Inferior parietal cortex (tissue), 1 donor: Measurements from ENCODE around the gene RNF113A.
A peak's percentile ranks its signal among the peaks of the same experiment; 100 is the strongest.
"Not testable (repeated sequence)": the region's sequence is repeated elsewhere in the genome, so short reads cannot be mapped to it uniquely, and the experiment has no call there.

Experiments
- DNase-seq: peaks from one replicate; pipeline ENCODE4 v3.0.0-alpha.2; 2016; ENCODE audit errors: extremely low spot score

RNF113A gene

GRCh38 chrX:119871599-119872395 lies at the start of gene RNF113A, which contains the start of gene NDUFA1:
Gene RNF113A, minus strand, starts transcription at chrX:119871733. Its CDS starts 120 bp downstream, at chrX:119871613.
Gene NDUFA1, plus strand, starts transcription at chrX:119871832. Its CDS starts 80 bp downstream, at chrX:119871912.
- DNase-seq, result peak; percentile 83

GRCh38 chrX:119919835-119920585 lies 48.5 kb upstream of the RNF113A start:
- no peak for DNase-seq

- no peak for DNase-seq
Observed at GRCh38 chrX:119917877-119918276, 46.3 kb upstream of the RNF113A start.

GRCh38 chrX:119916310-119916709 lies 44.8 kb upstream of the RNF113A start:
- DNase-seq, result no peak

- no peak for DNase-seq
Observed at GRCh38 chrX:119900976-119901375, 29.4 kb upstream of the RNF113A start.

GRCh38 chrX:119899125-119899524 lies 27.6 kb upstream of the RNF113A start:
- no peak for DNase-seq

- no peak for DNase-seq
Observed at GRCh38 chrX:119895843-119896326, 24.4 kb upstream of the RNF113A start, which contains the start of gene AKAP14. Gene AKAP14, plus strand, starts transcription at chrX:119895893. Its CDS starts 7,331 bp downstream, at chrX:119903224.

GRCh38 chrX:119891961-119892692 lies 20.6 kb upstream of the RNF113A start:
- not testable (repeated sequence) for DNase-seq

GRCh38 chrX:119890626-119891025 lies 19.1 kb upstream of the RNF113A start:
- not testable (repeated sequence) for DNase-seq

GRCh38 chrX:119887721-119888425 lies 16.3 kb upstream of the RNF113A start:
- no peak for DNase-seq

- DNase-seq, result peak; percentile 6
Observed at GRCh38 chrX:119885554-119886428, 14.3 kb upstream of the RNF113A start.

GRCh38 chrX:119880552-119881437 lies 9.3 kb upstream of the RNF113A start:
- DNase-seq, result peak; percentile 13

GRCh38 chrX:119880076-119880475 lies 8.5 kb upstream of the RNF113A start:
- DNase-seq, result no peak

GRCh38 chrX:119878740-119879139 lies 7.2 kb upstream of the RNF113A start:
- DNase-seq, result no peak

GRCh38 chrX:119871245-119871598 lies 311 bp downstream of the RNF113A start:
- DNase-seq, result no peak

GRCh38 chrX:119870626-119871131 lies 854 bp downstream of the RNF113A start:
- peak; percentile 9 for DNase-seq

- no peak for DNase-seq
Observed at GRCh38 chrX:119853444-119853843, 18.1 kb downstream of the RNF113A start.

GRCh38 chrX:119852382-119853353 lies 18.9 kb downstream of the RNF113A start, which contains the start of gene UPF3B:
Gene UPF3B, minus strand, starts transcription at chrX:119852963. Its CDS starts 35 bp downstream, at chrX:119852928.
- DNase-seq, result peak; percentile 95
